CD4-positive, alpha-beta T cell treated with Interleukin-6 for 4 hours (primary cell): ENCODE measurements around the gene SFSWAP.
"Not testable (repeated sequence)": the region's sequence is repeated elsewhere in the genome, so short reads cannot be mapped to it uniquely, and the experiment has no call there.

Experiments
- DNase-seq: peaks from one replicate; pipeline ENCODE4 v3.0.0-alpha.2; 2020; ENCODE audit warnings: mixed read lengths

The SFSWAP gene

DNA sequence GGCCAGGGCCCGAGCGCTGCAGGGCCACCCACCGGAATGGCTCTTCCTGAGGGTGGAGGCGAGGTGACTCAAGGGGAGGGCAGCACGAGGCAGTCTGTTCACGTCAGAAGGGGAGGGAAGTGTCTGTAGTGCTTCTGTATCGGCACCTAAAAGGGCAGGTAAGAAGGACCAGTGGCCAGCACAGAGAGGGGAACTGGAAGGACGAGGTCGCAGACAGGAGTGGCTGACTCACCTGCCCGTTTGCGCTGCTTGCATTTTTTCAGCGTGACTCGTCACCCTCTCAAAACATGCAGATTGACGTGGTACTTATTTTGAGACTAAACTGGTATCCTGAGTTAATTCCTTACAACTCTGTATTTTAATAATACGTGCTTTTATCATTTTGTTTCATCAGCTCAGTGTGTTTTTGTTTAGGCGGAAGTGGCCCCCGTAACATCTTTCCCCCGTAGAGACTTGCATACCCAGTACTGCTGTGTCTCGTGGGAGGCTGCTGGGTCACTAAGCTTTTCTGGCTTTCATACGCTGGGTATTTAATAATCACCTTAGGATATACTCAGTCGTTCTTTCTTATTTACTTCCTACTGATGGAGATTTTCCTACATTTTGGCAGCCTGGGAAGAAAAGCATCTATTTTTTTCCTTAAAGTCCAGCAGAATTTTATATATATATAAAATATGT, 26.4 kb downstream of the SFSWAP start:
- DNase-seq, result no peak

DNA sequence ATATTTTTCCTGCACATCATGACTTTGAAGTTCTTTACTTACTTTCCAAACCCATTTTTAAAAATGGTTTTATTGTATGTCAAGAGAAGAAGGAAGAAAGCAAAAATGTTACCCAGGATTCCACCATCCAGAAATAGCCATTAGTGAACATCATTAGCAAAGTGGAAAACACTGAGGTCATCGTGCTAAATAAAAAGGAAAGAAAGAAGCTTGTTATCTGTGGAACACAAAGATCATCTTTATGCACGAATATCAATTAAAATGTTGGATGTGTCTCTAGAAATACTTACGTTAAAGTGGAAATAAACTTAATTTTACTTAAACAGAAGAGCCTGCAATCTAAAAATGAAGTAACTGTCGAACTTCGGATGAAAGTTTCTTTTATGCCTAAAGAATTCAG, 27.3 kb downstream of the SFSWAP start:
- DNase-seq, result no peak

DNA sequence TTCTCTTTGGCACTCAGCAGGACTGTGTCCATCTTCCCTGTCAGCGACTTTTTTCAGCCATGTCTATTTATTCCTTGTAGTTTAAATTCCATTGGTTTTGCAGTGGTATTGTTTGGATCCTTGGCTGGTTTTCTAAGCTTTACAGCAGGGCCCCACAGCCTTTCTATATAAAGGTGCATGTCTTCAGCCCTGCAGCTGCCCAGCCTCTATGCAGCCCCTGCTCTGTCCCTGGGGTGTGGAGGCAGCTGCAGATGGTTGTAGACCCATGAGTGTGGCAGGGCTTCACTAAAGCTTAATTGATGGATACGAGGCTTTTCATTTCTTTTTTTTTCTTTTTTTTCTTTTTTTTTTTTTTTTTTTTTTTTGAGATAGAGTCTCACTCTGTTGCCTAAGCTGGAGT, 29.7 kb downstream of the SFSWAP start:
- no peak for DNase-seq

DNA sequence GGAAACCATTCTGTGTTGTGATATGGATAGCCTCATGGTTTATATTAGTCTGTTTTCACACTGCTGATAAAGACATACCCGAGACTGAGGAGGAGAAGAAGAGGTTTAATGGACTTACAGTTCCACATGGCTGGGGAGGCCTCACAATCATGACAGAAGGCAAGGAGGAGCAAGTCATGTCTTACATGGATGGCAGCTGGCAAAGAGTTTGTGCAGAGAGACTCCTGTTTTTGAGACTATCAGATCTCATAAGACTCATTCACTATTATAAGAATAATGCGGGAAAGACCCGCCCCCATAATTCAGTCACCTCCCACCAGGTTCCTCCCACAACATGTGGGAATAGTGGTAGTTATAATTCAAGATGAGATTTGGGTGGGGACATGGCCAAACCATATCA, 31.9 kb downstream of the SFSWAP start:
- not testable (repeated sequence) for DNase-seq

DNA sequence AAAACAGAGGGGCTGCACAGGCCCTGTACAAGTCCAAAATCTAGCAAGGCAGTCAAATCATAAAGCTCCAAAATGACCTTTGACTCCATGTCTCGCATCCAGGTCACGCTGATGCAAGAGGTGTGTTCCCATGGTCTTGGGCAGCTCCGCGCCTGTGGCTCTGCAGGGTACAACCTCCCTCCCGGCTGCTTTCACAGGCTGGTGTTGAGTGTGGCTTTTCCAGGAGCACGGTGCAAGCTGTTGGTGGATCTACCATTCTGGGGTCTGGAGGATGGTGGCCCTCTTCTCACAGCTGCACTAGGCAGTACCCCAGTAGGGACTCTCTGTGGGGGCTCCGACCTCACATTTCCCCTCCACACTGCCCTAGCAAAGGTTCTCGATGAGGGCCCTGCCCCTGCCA, 32.5 kb downstream of the SFSWAP start:
- DNase-seq, result not testable (repeated sequence)

DNA sequence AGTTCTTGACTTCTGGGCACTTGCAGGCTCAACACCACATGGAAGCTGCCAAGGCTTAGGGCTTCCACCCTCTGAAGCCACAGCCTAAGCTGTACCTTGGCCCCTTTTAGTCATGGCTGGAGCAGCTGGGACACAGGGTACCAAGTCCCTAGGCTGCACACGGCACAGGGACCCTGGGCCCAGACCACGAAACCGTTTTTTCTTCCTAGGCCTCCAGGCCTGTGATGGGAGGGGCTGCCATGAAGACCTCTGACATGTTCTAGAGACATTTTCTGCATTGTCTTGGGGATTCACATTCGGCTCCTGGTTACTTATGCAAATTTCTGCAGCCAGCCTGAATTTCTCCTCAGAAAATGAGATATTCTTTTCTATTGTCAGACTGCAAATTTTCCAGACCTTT, 33.0 kb downstream of the SFSWAP start:
- not testable (repeated sequence) for DNase-seq

DNA sequence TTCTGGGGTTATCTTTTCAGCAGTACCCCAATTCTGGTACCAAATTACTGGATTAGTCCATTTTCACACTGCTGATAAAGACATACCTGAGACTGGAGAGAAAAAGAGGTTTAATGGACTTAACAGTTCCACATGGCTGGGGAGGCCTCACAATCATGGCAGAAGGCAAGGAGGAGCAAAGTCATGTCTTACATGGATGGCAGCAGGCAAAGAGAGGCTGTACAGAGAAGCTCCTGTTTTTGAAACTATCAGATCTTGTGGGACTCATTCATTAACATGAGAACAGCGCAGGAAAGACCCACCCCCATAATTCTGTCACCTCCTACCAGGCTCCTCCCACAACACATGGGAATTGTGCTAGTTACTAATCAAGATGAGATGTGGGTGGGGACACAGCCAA, 33.8 kb downstream of the SFSWAP start:
- not testable (repeated sequence) for DNase-seq

DNA sequence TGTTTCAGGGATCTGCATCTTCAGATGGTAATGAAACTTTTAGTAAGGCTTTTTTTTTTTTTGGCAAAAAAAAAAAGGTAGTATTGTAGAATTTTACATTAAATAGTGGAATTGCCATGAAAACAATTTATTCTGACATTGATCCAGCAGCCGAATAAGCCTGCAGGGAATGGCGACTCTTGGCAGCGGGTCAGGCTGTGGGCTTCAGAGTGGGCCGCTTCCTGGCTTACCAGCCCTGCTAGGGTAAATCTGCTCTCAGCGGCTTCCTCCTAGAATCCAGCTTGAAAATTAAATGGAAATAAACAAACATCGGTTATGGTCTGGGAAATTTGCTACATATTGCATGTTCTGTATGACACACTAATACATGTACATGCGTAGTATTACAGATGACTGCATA, 34.8 kb downstream of the SFSWAP start:
- DNase-seq, result no peak

DNA sequence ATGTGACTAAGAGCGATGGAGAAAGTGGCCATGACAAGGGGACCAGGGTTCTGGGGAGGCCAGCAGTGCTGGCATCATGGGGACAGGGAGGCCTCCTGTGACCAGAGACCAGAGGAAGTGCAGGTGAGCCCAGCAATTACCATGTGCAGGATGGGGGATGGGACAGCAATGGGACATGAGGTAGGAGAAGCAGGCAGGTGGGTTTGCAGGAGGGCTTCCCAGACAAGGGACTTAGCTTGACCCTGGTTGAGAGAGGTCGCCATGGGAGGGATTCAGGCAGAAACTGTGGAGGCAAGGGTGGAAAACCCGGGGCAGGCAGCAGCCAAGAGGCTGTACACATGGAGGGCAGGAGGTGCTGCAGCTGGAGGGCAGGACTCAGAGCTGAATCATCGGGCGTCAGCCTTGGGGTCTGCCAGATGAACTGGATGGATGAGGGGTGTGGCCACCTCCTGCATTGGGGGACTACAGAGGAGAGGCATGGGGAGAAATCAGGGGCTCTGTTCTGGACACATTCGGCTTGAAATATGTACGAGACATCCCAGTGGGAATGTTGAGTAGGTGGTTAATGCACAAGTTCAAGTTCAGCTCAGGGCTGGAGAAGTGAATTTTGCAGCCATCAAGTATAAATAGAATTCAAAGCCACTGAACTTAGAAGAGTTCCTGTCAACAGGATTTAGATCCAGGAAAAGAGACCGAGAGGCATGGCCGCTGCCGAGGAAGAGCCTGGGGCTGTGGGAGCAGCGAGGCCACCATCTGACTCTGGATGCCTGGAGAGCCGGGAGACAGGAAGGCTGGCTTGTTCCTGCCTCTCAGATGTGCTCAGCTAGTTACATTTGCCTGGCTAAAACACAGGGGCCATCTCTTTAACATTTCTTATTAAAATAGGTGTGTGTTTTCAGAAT, 36.6 kb downstream of the SFSWAP start:
- DNase-seq, result no peak

DNA sequence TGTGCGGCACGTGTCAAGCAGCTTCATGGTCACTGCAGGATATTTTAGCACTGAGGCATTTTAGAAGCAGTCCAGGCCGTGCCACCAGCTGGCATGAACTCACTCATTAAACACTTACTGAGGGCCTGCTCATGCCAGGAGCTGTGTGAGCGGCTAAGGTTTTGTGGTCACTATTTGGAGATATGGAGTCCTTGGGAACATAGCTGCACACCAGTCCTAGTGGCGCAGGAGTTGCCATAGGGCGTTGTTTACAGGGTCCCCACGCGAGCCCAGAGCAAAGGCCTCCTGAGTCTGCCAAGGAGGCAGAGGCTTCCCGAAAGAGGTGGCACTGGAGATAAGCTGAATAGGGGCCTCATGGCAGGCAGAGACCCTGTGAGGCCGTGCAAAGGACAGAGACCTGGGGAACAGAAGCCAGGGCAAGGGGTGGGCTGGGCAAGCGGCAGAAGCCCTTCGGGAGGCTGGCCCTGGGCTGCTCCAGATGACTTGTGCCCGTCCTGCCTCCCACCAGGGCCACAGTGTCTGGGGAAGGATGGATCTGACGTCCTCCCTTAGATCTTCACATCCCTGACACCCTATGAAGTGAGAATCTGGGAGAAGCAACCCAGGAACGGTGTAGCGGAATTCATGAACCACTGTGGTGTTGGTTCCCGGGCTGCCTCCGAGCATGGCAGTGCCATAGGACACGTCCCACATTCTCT, 38.9 kb downstream of the SFSWAP start:
- no peak for DNase-seq

DNA sequence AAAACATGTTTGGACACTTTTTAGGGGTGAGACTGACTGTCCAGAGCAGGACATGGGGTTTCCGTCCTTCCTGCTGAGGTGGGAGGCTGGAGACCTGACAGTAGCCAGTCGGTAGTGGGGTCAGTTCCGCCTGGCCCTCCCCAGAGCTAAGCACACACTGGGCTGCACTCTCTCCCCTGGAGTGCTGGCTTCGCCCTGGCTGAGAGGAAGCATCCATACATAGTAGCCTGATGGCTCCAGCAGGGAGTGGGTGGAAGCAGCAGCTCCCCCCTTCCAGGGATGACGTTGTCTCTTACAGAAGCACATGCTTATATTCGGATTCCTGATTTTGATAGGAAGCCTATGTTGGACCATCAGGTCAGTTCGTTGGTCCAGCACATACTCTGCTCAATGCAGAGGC, 40.4 kb downstream of the SFSWAP start:
- no peak for DNase-seq

DNA sequence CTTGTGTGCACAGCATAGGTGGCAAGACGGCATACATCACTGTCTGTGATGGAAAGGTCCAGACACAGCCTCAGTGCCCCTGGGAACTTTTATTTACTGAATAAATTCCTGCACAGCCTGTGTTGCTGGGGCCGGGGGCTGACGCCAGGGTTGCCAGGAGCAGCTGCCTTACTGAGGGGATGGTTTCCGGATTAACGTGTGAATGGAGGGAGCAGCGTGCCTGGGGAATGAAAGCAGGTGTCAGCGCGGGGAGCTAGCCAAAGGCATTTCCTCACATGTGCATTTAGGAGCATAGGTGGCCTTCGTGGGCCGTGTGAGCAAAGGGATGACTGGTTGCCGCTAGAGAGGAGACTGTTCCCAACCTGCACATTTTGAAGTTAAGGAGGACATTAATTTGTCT, 41.6 kb downstream of the SFSWAP start:
- DNase-seq, result no peak

DNA sequence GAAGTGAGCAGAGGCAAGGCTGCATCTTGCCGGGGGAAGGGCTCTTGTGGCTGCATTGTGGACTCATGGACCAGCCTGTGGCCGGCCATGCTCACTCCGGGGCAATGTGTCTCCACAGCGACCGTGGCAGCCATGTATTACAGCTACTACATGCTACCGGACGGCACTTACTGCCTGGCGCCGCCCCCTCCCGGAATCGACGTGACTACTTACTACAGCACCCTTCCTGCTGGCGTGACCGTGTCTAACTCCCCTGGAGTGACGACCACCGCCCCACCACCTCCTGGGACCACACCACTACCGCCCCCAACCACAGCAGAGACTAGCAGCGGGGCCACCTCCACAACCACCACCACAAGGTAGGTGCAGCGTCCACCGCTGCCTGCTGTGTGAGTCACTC, 42.1 kb downstream of the SFSWAP start:
- DNase-seq, result no peak

DNA sequence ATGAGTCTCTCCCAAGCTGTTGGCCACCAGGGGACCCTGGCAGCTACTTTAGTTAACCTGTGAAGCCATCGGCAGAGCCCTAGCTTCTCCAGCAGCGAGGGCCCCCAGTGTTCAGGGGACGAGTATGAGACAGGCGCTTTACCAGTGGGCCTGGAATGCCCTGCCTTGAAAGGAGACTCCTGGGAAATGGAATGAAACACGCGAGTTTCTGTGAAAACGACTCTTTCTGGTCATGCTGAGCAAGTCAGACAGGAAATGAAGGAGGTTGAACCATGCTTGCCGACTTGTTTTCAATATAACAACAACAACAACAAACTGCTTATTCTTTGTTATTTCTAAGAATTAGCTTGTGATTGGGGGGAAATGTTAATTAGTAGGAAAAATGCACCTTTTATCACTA, 42.9 kb downstream of the SFSWAP start:
- DNase-seq, result no peak

DNA sequence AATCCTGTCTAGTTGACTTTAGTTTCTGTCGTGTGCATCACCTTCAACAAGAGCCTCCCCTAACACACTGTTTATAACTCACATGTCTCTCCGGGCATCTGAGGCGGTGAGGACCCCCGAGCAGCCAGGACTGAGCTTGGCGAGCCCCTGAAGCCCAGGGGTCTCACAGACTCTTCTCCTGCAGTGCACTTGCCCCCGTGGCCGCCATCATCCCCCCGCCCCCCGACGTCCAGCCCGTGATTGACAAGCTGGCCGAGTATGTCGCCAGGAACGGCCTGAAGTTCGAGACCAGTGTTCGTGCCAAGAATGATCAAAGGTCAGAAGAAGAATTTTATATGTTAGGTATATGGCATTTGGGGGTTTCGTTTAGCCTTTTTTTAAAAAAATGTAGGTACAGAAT, 43.3 kb downstream of the SFSWAP start:
- no peak for DNase-seq

DNA sequence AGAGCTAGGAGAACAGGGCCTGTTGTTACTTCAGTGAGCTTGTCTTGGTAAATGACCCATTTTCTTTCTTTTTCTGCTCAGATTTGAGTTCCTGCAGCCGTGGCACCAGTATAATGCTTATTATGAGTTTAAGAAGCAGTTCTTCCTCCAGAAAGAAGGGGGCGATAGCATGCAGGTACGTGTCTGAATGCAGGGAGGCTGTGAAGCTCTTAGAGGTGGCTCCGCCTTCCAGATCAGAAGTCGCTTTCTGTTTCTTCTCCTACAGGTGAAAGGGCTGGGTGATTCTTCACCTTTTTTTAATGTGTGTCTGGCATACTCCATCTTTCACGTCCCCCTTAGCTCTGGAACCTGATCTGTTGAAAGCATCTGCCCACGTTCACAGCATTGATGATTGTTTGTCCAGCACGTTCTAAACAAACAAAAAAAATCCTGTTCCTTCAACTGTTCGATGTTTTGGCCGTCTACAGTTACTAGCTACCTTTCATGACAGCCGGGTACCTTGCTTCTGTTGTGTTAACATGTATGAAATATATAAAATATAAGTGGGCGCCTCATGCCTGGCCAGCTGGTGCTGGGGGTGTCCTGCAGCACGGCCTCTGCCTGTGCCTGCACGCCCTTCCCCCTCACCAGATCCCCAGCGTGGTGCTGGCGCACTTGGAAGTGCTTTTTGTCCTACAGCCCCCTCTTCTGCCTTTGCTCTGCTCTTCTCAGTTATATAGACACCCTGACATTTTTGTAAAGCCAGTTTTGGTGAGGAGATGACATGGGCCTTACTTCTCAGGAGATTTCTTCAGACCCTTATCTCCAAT, 44.6 kb downstream of the SFSWAP start:
- peak; percentile 18 for DNase-seq

DNA sequence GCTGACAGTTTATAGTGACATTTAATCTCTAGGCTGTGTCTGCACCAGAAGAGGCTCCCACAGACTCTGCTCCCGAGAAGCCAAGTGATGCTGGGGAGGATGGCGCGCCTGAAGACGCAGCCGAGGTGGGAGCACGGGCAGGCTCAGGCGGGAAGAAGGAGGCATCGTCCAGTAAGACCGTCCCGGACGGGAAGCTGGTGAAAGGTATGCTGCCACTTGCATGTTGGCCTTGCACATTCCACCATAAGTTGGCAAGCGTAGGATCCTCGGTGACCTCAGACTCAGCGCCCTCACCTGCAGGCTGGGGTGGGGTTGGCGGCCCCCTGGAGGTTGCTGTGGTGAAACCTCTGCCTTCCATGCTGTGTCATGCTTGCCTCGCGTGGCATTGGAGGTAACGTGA, 45.6 kb downstream of the SFSWAP start:
- no peak for DNase-seq

DNA sequence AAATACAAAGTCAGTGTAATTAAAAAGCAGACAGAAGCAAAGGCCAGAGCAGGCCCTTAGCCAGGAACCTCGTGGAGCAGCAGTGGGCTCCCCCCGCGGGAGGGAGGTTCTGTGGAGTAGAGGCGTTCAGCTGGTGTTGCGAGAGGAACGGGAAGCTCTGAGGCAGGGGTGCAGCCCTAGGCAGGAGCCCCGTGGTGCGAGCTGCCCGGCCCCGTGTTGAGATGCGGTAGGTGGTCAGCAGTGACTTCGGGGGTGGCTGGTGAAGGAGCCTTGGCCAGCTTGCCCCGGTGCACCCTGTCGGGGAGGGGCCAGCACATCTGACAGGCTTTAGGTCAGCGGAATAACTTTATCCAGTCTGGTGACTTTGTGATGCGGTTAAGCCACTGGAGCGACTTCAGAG, 46.2 kb downstream of the SFSWAP start:
- no peak for DNase-seq

DNA sequence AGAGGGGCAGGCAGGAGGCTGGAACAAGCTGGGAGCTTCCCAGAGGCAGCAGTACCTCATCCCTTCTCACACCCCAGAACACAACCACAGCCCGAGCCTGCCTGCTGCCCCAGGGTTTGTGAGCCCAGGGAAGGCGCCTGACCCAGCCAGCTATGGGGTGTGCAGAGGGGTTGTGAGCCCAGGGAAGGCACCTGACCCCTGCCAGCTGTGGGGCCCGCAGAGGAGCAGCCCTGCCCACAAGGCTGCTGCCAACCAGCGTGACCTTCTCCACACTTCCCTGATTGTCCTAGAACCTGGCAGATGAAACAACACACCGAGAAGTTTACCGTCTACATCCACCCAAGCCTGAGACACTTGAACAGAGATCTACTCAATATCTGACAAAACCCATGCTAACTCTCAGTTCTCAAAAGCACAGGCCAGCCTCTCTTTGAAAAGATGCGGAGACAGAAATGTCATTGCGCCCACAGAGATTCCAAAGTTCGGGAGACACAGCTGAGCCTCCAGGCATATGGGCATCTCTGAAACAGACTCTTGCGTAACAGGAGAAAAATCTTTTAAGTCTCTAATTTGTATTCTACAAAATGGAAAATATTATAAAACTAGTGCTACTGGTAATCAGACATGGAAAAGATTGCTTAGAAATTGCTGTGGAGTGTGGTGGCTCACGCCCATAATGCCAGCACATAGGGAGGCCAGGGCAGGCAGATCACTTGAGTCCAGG, 47.3 kb downstream of the SFSWAP start:
- DNase-seq, result no peak

DNA sequence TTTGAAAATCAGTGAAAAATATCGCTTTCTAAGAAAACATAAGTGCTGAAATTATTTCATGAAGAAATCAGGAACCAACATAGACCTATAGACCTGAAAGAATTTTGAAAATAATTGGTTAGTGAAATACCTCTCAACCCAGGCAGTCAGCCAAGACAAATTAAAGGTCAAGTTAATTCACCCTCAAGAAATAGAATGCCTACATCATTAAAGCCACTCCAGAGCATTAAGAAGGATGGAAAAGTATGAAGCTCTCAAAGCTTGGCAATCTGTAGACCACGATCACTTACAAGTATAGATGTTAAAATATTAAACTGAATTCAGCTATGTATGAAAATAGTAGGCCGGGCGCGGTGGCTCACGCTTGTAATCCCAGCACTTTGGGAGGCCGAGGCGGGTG, 48.3 kb downstream of the SFSWAP start:
- no peak for DNase-seq

DNA sequence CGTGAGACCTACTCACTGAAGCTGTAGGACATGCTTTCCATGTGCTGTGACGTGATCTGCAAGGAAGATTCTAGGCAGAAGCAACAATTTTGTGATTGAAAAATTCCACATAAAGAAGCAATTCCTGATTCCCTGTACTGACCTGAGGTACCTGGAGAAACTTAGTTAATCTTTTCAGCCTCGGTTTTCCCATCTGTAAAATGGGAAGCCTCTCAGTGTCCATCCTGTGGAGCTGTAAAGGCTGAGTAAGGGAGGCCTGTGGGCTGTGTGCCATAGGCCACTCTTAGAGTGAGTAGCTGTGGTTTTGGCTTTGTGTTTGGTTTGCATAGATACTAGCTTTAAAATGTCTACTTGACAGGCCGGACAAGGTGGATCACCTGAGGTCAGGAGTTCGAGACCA, 50.7 kb downstream of the SFSWAP start:
- DNase-seq, result no peak

DNA sequence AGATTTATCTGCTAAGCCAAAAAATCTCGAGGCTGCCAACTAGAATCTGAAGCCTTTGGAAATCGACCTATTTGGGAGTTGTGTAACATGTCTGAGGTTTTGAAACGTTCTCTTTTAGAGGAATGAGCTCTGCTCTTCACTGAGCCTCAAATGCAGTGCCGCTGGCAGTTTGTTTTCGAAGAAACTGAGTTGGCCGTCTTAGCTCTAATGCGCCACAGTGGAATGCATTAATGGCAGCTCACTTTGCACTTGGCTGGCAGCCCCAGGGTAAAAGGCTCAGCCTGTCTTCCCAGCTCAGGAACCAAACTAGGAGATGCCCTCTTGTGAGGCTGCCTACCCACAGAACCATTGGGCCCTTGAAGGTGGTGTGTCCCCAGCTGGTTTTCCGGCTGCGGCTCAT, 53.8 kb downstream of the SFSWAP start:
- no peak for DNase-seq
